Measurements from ENCODE around the gene MRAP. TPM values are rescaled to one million over a fixed set of nuclear protein-coding genes. Genes with fewer than 3 reads are reported as not detected.
A peak's percentile ranks its signal among the peaks of the same experiment; 100 is the strongest.

Gene MRAP
- total RNA-seq, 1 donor from 2014 or later, result not detected

- DNase-seq (ENCODE audit: low spot score), result no peak
Measured at GRCh38 chr21:32349333-32349944, 50.8 kb downstream of the MRAP start.

- no peak for DNase-seq (ENCODE audit: low spot score)
Measured at GRCh38 chr21:32350211-32350980, 51.7 kb downstream of the MRAP start.

GRCh38 chr21:32350981-32351380 is 52.3 kb downstream of the MRAP start:
- DNase-seq (ENCODE audit: low spot score), result no peak

- peak; percentile 76 for DNase-seq (ENCODE audit: low spot score)
Measured at GRCh38 chr21:32351428-32351827, 52.8 kb downstream of the MRAP start.

- no peak for DNase-seq (ENCODE audit: low spot score)
Measured at GRCh38 chr21:32352526-32352925, 53.9 kb downstream of the MRAP start.

GRCh38 chr21:32353002-32353711 is 54.5 kb downstream of the MRAP start:
- DNase-seq (ENCODE audit: low spot score), result no peak

- no peak for DNase-seq (ENCODE audit: low spot score)
Measured at GRCh38 chr21:32356874-32357395, 58.3 kb downstream of the MRAP start.

GRCh38 chr21:32359719-32360260 is 61.1 kb downstream of the MRAP start:
- no peak for DNase-seq (ENCODE audit: low spot score)

- no peak for DNase-seq (ENCODE audit: low spot score)
Measured at GRCh38 chr21:32360401-32360975, 61.8 kb downstream of the MRAP start.

Other genes with a start within 250 kb of the MRAP start
- 7.6 TPM for gene MIS18A, start 19.8 kb upstream of the MRAP start, total RNA-seq
- gene URB1, start 94.2 kb downstream of the MRAP start, total RNA-seq, result 34.6 TPM
- 55.3 TPM for gene EVA1C, start 113.9 kb downstream of the MRAP start, total RNA-seq